Brain microvascular endothelial cell (primary cell): ENCODE data around the gene DIPK1C.

ENCODE experiments used
- DNase-seq: peaks from one replicate; pipeline ENCODE4 v3.0.0-alpha.2; 2020
- H3K27ac ChIP-seq: fragments of 250-450 bp; sonication (Bioruptor Pico); 2 replicates; pipeline ENCODE4 v1.5.1; 2020; ENCODE audit warnings: mild to moderate bottlenecking, moderate library complexity
- H3K27me3 ChIP-seq: fragments of 250-450 bp; sonication (Bioruptor Pico); replicated peaks from 2 replicates; pipeline ENCODE4 v1.5.1; 2020; ENCODE audit warnings: mild to moderate bottlenecking
- H3K36me3 ChIP-seq: fragments of 250-450 bp; sonication (Bioruptor Pico); replicated peaks from 2 replicates; pipeline ENCODE4 v1.5.1; 2020; ENCODE audit warnings: mild to moderate bottlenecking
- H3K4me3 ChIP-seq: 2 replicates; pipeline ENCODE4 v1.5.1; 2011; ENCODE audit warnings: low read depth, mild to moderate bottlenecking, control low read depth, low read length, moderate library complexity
- CTCF ChIP-seq: IDR thresholded peaks from 2 replicates; pipeline ENCODE4 v1.5.1; 2011; ENCODE audit warnings: low read depth, mild to moderate bottlenecking, moderate library complexity, low read length, control low read depth, inconsistent platforms; ENCODE audit errors: missing control alignments
- in situ Hi-C: cut with HindIII; loops from 2 replicates; pipeline ENCODE4 v1.10.0; 2017; ENCODE audit warnings: low sequenced_read_pairs, low pct_ligation_motif_present

DIPK1C gene

GRCh38 chr18:74434466-74434865 is 22.6 kb downstream of the DIPK1C start:
- no peak overlapping the region for H3K4me3 ChIP-seq
- in situ Hi-C loops: no loop called here
- TF ChIP-seq CTCF: no peak

GRCh38 chr18:74430806-74431571 is 26.1 kb downstream of the DIPK1C start:
- no peak for TF ChIP-seq CTCF
- no peak overlapping the region for H3K27ac ChIP-seq
- no peak for DNase-seq
- no peaks in the 10 kb centered on the region for H3K27me3 ChIP-seq
- in situ Hi-C loops: no loop called here
- no peak overlapping the region for H3K4me3 ChIP-seq
- H3K36me3 ChIP-seq: no peaks in the 10 kb centered on the region

More at GRCh38 chr18:74434466-74434865, 22.6 kb downstream of the DIPK1C start:
- Histone ChIP-seq H3K36me3 (no peaks in the 10 kb centered on the region), H3K27ac (no peak overlapping the region), H3K27me3 (no peaks in the 10 kb centered on the region)
- no peak for DNase-seq

- TF ChIP-seq CTCF: no peak
- Histone ChIP-seq H3K27me3 (no peaks in the 10 kb centered on the region), H3K4me3 (no peak overlapping the region), H3K27ac (no peak overlapping the region), H3K36me3 (no peaks in the 10 kb centered on the region)
- no peak for DNase-seq
- in situ Hi-C loops: no loop called here
These were observed 26.9 kb downstream of the DIPK1C start for GRCh38 chr18:74430231-74430630.

GRCh38 chr18:74429096-74429495 is 28.0 kb downstream of the DIPK1C start:
- in situ Hi-C loops: no loop called here
- H3K36me3 ChIP-seq: no peaks in the 10 kb centered on the region
- no peaks in the 10 kb centered on the region for H3K27me3 ChIP-seq
- no peak for DNase-seq
- no peak for TF ChIP-seq CTCF
- H3K4me3 ChIP-seq: no peak overlapping the region
- H3K27ac ChIP-seq: no peak overlapping the region

GRCh38 chr18:74427442-74428112 is 29.5 kb downstream of the DIPK1C start:
- Histone ChIP-seq H3K27ac (no peak overlapping the region), H3K27me3 (no peaks in the 10 kb centered on the region), H3K4me3 (no peak overlapping the region), H3K36me3 (no peaks in the 10 kb centered on the region)
- in situ Hi-C loops: no loop called here
- no peak for DNase-seq
- TF ChIP-seq CTCF: no peak
